ENCODE measurements around the gene APP. TPM values are rescaled to one million over a fixed set of nuclear protein-coding genes. Genes with fewer than 3 reads are reported as not detected.

APP gene
- total and polyA plus RNA-seq, 7 donors, result 71.7 to 355 (median 270) TPM

- WGBS, 2 donors, result 76 to 88% methylated on average over 4 of the region's 4 CpGs
- no peaks in the 10 kb centered on the region for H3K36me3 ChIP-seq
- H3K27me3 ChIP-seq, result no peaks in the 10 kb centered on the region
- no peak overlapping the region for H3K4me3 ChIP-seq
- TF ChIP-seq EP300 (IDR thresholded peaks at IDR 0.05), result no peak
- TF ChIP-seq POLR2A (IDR thresholded peaks at IDR 0.05), result no peak
- no peak for TF ChIP-seq POLR2AphosphoS5 (IDR thresholded peaks at IDR 0.05)
- TF ChIP-seq CTCF (IDR thresholded peaks at IDR 0.05), result no peak
- no peak overlapping the region for H3K27ac ChIP-seq
- intact Hi-C loops (cut with DNase I), result no loop called here
- no peaks in the 10 kb centered on the region for H3K9me3 ChIP-seq
- peaks cover 0 to 3% (median 0%) of the 10 kb centered on the region in 4 donors for H3K4me1 ChIP-seq
- DNase-seq, result no peak
These were observed 71.7 kb downstream of the APP start for GRCh38 chr21:26098772-26099397.

- Histone ChIP-seq H3K27me3 (no peaks in the 10 kb centered on the region), H3K4me1 (peaks cover 0 to 3% (median 0%) of the 10 kb centered on the region in 4 donors), H3K27ac (no peak overlapping the region), H3K9me3 (no peaks in the 10 kb centered on the region), H3K36me3 (no peaks in the 10 kb centered on the region), H3K4me3 (no peak overlapping the region)
- WGBS, 2 donors, result 96 to 98% methylated on average over 4 of the region's 4 CpGs
- DNase-seq, result no peak
- intact Hi-C loops (cut with DNase I), result no loop called here
- TF ChIP-seq EP300 (IDR thresholded peaks at IDR 0.05), result no peak
- TF ChIP-seq POLR2AphosphoS5 (IDR thresholded peaks at IDR 0.05), result no peak
- TF ChIP-seq CTCF (IDR thresholded peaks at IDR 0.05), result no peak
- TF ChIP-seq POLR2A (IDR thresholded peaks at IDR 0.05), result no peak
These were observed 73.1 kb downstream of the APP start for GRCh38 chr21:26097475-26097874.

GRCh38 chr21:26096494-26097371 is 73.8 kb downstream of the APP start:
- WGBS, 2 donors, result 92 to 94% methylated on average over 13 of the region's 13 CpGs
- no peak for DNase-seq
- no peak for TF ChIP-seq CTCF (IDR thresholded peaks at IDR 0.05)
- TF ChIP-seq POLR2A (IDR thresholded peaks at IDR 0.05), result no peak
- TF ChIP-seq POLR2AphosphoS5 (IDR thresholded peaks at IDR 0.05), result no peak
- TF ChIP-seq EP300 (IDR thresholded peaks at IDR 0.05), result no peak
- Histone ChIP-seq H3K4me3 (no peak overlapping the region), H3K27me3 (no peaks in the 10 kb centered on the region), H3K36me3 (no peaks in the 10 kb centered on the region), H3K9me3 (no peaks in the 10 kb centered on the region), H3K4me1 (peaks cover 0 to 3% (median 0%) of the 10 kb centered on the region in 4 donors), H3K27ac (no peak overlapping the region)
- intact Hi-C loops (cut with DNase I), result no loop called here

- Histone ChIP-seq H3K4me3 (no peak overlapping the region), H3K27ac (no peak overlapping the region), H3K4me1 (peaks cover 0 to 3% (median 0%) of the 10 kb centered on the region in 4 donors), H3K27me3 (no peaks in the 10 kb centered on the region), H3K36me3 (no peaks in the 10 kb centered on the region), H3K9me3 (no peaks in the 10 kb centered on the region)
- TF ChIP-seq CTCF (IDR thresholded peaks at IDR 0.05) (no peak), EP300 (IDR thresholded peaks at IDR 0.05) (no peak), POLR2AphosphoS5 (IDR thresholded peaks at IDR 0.05) (no peak), POLR2A (IDR thresholded peaks at IDR 0.05) (no peak)
- intact Hi-C loops (cut with DNase I), result no loop called here
- DNase-seq, result no peak
- 96% methylated on average over 7 of the region's 7 CpGs for WGBS, 2 donors
These were observed 75.4 kb downstream of the APP start for GRCh38 chr21:26095131-26095530.
